ENCODE measurements around the gene CCDC169. TPM values are rescaled to one million over a fixed set of nuclear protein-coding genes. Genes with fewer than 3 reads are reported as not detected.

Gene CCDC169
- total RNA-seq, 1 experiment from 2014 or later, result 36.8 TPM

GRCh38 chr13:36346222-36347083, 48.8 kb upstream of the CCDC169 start, which contains the start of gene SPART (continued):
- TF ChIP-seq, protein P1, sequence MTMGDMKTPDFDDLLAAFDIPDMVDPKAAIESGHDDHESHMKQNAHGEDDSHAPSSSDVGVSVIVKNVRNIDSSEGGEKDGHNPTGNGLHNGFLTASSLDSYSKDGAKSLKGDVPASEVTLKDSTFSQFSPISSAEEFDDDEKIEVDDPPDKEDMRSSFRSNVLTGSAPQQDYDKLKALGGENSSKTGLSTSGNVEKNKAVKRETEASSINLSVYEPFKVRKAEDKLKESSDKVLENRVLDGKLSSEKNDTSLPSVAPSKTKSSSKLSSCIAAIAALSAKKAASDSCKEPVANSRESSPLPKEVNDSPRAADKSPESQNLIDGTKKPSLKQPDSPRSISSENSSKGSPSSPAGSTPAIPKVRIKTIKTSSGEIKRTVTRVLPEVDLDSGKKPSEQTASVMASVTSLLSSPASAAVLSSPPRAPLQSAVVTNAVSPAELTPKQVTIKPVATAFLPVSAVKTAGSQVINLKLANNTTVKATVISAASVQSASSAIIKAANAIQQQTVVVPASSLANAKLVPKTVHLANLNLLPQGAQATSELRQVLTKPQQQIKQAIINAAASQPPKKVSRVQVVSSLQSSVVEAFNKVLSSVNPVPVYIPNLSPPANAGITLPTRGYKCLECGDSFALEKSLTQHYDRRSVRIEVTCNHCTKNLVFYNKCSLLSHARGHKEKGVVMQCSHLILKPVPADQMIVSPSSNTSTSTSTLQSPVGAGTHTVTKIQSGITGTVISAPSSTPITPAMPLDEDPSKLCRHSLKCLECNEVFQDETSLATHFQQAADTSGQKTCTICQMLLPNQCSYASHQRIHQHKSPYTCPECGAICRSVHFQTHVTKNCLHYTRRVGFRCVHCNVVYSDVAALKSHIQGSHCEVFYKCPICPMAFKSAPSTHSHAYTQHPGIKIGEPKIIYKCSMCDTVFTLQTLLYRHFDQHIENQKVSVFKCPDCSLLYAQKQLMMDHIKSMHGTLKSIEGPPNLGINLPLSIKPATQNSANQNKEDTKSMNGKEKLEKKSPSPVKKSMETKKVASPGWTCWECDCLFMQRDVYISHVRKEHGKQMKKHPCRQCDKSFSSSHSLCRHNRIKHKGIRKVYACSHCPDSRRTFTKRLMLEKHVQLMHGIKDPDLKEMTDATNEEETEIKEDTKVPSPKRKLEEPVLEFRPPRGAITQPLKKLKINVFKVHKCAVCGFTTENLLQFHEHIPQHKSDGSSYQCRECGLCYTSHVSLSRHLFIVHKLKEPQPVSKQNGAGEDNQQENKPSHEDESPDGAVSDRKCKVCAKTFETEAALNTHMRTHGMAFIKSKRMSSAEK (CRISPR knock-in tag; IDR thresholded peaks at IDR 0.05; ENCODE audit: borderline replicate concordance), result no peak
- TF ChIP-seq KAT7 (CRISPR knock-in tag; IDR thresholded peaks at IDR 0.05; ENCODE audit: borderline replicate concordance) (0 out of 2 replicates have a peak, but pooled peaks have one; percentile 63), ZNF317 (CRISPR knock-in tag; IDR thresholded peaks at IDR 0.05; ENCODE audit: borderline replicate concordance, low read depth) (no peak), RORB (CRISPR knock-in tag; IDR thresholded peaks at IDR 0.05) (no peak), TCF7 (CRISPR knock-in tag; IDR thresholded peaks at IDR 0.05; ENCODE audit: low read depth) (no peak), MXD4 (CRISPR knock-in tag; IDR thresholded peaks at IDR 0.05; ENCODE audit: borderline replicate concordance) (no peak), PRRX2 (CRISPR knock-in tag; IDR thresholded peaks at IDR 0.05) (no peak), TP53 (CRISPR knock-in tag; IDR thresholded peaks at IDR 0.05) (peak; percentile 52; the same call in 1 of the 2 replicates), CREB1 (CRISPR knock-in tag; IDR thresholded peaks at IDR 0.05) (no peak), ETV6 (CRISPR knock-in tag; IDR thresholded peaks at IDR 0.05) (peak; percentile 51), NR3C1 (CRISPR knock-in tag; conservative IDR thresholded peaks at IDR 0.05; ENCODE audit: low read depth) (no peak), CTCF (IDR thresholded peaks at IDR 0.05) (peak; percentile 84), JUN (CRISPR knock-in tag; IDR thresholded peaks at IDR 0.05) (0 out of 2 replicates have a peak, but pooled peaks have one; percentile 29), CREM (CRISPR knock-in tag; IDR thresholded peaks at IDR 0.05) (no peak; the same call in 1 of the 2 replicates), ZNF396 (CRISPR knock-in tag; IDR thresholded peaks at IDR 0.05; ENCODE audit: borderline replicate concordance) (no peak), TEAD1 (CRISPR knock-in tag; IDR thresholded peaks at IDR 0.05) (peak; percentile 72; the same call in 1 of the 2 replicates)
- TF ChIP-seq, protein P2, sequence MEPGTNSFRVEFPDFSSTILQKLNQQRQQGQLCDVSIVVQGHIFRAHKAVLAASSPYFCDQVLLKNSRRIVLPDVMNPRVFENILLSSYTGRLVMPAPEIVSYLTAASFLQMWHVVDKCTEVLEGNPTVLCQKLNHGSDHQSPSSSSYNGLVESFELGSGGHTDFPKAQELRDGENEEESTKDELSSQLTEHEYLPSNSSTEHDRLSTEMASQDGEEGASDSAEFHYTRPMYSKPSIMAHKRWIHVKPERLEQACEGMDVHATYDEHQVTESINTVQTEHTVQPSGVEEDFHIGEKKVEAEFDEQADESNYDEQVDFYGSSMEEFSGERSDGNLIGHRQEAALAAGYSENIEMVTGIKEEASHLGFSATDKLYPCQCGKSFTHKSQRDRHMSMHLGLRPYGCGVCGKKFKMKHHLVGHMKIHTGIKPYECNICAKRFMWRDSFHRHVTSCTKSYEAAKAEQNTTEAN (CRISPR knock-in tag; IDR thresholded peaks at IDR 0.05), result no peak
- TF ChIP-seq, protein P3, sequence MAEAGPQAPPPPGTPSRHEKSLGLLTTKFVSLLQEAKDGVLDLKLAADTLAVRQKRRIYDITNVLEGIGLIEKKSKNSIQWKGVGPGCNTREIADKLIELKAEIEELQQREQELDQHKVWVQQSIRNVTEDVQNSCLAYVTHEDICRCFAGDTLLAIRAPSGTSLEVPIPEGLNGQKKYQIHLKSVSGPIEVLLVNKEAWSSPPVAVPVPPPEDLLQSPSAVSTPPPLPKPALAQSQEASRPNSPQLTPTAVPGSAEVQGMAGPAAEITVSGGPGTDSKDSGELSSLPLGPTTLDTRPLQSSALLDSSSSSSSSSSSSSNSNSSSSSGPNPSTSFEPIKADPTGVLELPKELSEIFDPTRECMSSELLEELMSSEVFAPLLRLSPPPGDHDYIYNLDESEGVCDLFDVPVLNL (CRISPR knock-in tag; IDR thresholded peaks at IDR 0.05; ENCODE audit: borderline replicate concordance, low read depth), result peak; percentile 52; the same call in 1 of the 2 replicates
- TF ChIP-seq, protein P4, sequence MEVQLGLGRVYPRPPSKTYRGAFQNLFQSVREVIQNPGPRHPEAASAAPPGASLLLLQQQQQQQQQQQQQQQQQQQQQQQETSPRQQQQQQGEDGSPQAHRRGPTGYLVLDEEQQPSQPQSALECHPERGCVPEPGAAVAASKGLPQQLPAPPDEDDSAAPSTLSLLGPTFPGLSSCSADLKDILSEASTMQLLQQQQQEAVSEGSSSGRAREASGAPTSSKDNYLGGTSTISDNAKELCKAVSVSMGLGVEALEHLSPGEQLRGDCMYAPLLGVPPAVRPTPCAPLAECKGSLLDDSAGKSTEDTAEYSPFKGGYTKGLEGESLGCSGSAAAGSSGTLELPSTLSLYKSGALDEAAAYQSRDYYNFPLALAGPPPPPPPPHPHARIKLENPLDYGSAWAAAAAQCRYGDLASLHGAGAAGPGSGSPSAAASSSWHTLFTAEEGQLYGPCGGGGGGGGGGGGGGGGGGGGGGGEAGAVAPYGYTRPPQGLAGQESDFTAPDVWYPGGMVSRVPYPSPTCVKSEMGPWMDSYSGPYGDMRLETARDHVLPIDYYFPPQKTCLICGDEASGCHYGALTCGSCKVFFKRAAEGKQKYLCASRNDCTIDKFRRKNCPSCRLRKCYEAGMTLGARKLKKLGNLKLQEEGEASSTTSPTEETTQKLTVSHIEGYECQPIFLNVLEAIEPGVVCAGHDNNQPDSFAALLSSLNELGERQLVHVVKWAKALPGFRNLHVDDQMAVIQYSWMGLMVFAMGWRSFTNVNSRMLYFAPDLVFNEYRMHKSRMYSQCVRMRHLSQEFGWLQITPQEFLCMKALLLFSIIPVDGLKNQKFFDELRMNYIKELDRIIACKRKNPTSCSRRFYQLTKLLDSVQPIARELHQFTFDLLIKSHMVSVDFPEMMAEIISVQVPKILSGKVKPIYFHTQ (CRISPR knock-in tag; IDR thresholded peaks at IDR 0.05), result no peak
- TF ChIP-seq, protein P5, sequence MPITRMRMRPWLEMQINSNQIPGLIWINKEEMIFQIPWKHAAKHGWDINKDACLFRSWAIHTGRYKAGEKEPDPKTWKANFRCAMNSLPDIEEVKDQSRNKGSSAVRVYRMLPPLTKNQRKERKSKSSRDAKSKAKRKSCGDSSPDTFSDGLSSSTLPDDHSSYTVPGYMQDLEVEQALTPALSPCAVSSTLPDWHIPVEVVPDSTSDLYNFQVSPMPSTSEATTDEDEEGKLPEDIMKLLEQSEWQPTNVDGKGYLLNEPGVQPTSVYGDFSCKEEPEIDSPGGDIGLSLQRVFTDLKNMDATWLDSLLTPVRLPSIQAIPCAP (CRISPR knock-in tag; IDR thresholded peaks at IDR 0.05), result 0 out of 2 replicates have a peak, but pooled peaks have one; percentile 57
- TF ChIP-seq, protein P6, sequence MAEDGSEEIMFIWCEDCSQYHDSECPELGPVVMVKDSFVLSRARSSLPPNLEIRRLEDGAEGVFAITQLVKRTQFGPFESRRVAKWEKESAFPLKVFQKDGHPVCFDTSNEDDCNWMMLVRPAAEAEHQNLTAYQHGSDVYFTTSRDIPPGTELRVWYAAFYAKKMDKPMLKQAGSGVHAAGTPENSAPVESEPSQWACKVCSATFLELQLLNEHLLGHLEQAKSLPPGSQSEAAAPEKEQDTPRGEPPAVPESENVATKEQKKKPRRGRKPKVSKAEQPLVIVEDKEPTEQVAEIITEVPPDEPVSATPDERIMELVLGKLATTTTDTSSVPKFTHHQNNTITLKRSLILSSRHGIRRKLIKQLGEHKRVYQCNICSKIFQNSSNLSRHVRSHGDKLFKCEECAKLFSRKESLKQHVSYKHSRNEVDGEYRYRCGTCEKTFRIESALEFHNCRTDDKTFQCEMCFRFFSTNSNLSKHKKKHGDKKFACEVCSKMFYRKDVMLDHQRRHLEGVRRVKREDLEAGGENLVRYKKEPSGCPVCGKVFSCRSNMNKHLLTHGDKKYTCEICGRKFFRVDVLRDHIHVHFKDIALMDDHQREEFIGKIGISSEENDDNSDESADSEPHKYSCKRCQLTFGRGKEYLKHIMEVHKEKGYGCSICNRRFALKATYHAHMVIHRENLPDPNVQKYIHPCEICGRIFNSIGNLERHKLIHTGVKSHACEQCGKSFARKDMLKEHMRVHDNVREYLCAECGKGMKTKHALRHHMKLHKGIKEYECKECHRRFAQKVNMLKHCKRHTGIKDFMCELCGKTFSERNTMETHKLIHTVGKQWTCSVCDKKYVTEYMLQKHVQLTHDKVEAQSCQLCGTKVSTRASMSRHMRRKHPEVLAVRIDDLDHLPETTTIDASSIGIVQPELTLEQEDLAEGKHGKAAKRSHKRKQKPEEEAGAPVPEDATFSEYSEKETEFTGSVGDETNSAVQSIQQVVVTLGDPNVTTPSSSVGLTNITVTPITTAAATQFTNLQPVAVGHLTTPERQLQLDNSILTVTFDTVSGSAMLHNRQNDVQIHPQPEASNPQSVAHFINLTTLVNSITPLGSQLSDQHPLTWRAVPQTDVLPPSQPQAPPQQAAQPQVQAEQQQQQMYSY (CRISPR knock-in tag; IDR thresholded peaks at IDR 0.05), result no peak

Data from WTC11 (cell line).